HG03469 (cell line): Measurements from ENCODE around the gene SLC6A20.

Source experiments
- ATAC-seq: cut with Tn5 transposase; IDR thresholded peaks from one replicate; pipeline ENCODE4 v1.9.1; 2021; ENCODE audit warnings: mild to moderate bottlenecking, moderate library complexity, moderate number of reproducible peaks; ENCODE audit not compliant: unreplicated experiment

The SLC6A20 gene

GRCh38 chr3:45795882-45796765, at the start of gene SLC6A20:
Gene SLC6A20, minus strand, starts transcription at chr3:45796536. Its CDS starts 117 bp downstream, at chr3:45796419.
- no peak for ATAC-seq

- ATAC-seq, result no peak
Measured at GRCh38 chr3:45844616-45845015, 48.3 kb upstream of the SLC6A20 start.

GRCh38 chr3:45842851-45843625, 46.7 kb upstream of the SLC6A20 start:
- ATAC-seq, result no peak

GRCh38 chr3:45841757-45842491, 45.6 kb upstream of the SLC6A20 start, which contains the start of gene LZTFL1:
Gene LZTFL1, minus strand, starts transcription at chr3:45842119. Its CDS starts 128 bp downstream, at chr3:45841991.
- no peak for ATAC-seq

- no peak for ATAC-seq
Measured at GRCh38 chr3:45841420-45841756, 45.1 kb upstream of the SLC6A20 start.

- no peak for ATAC-seq
Measured at GRCh38 chr3:45838466-45838865, 42.1 kb upstream of the SLC6A20 start.

GRCh38 chr3:45832699-45833098, 36.4 kb upstream of the SLC6A20 start:
- ATAC-seq, result no peak

GRCh38 chr3:45830121-45830520, 33.8 kb upstream of the SLC6A20 start:
- no peak for ATAC-seq

- ATAC-seq, result no peak
Measured at GRCh38 chr3:45826908-45827307, 30.6 kb upstream of the SLC6A20 start.

- ATAC-seq, result no peak
Measured at GRCh38 chr3:45826321-45826720, 30.0 kb upstream of the SLC6A20 start.

GRCh38 chr3:45821127-45821526, 24.8 kb upstream of the SLC6A20 start:
- no peak for ATAC-seq

GRCh38 chr3:45819543-45819942, 23.2 kb upstream of the SLC6A20 start:
- ATAC-seq, result no peak

GRCh38 chr3:45817831-45818522, 21.6 kb upstream of the SLC6A20 start:
- no peak for ATAC-seq

- ATAC-seq, result no peak
Measured at GRCh38 chr3:45816544-45816943, 20.2 kb upstream of the SLC6A20 start.

GRCh38 chr3:45814322-45814721, 18.0 kb upstream of the SLC6A20 start:
- no peak for ATAC-seq

- ATAC-seq, result no peak
Measured at GRCh38 chr3:45807681-45808540, 11.6 kb upstream of the SLC6A20 start.

GRCh38 chr3:45807133-45807532, 10.8 kb upstream of the SLC6A20 start:
- ATAC-seq, result no peak

- no peak for ATAC-seq
Measured at GRCh38 chr3:45806072-45806471, 9.7 kb upstream of the SLC6A20 start.

- ATAC-seq, result no peak
Measured at GRCh38 chr3:45803252-45803935, 7.1 kb upstream of the SLC6A20 start.
